Endothelial cell of umbilical vein (primary cell): ENCODE data around the gene DOK1. TPM values are rescaled to one million over a fixed set of nuclear protein-coding genes. Genes with fewer than 3 reads are reported as not detected.

Experiments used
- BruUV-seq: library from RNA; stranded (reverse); fragments of 400-500 nt; replicated peaks from 2 replicates; lab custom pipeline; 2021; lab: Mats Ljungman, UMichigan
- CTCF ChIA-PET: fragments of 300-600, 350-600 bp; sonication (Branson Sonifier 250); formaldehyde crosslinking; loops from one replicate; lab custom pipeline; 2021; ENCODE audit warnings: antibody characterized with exemption, inconsistent platforms; lab: Charles Lee
- POLR2A ChIA-PET: fragments of 300-600, 350-600 bp; sonication (Branson Sonifier 250); formaldehyde crosslinking; loops from one replicate; lab custom pipeline; 2021; ENCODE audit warnings: antibody characterized with exemption, inconsistent platforms; lab: Charles Lee
- DNase-seq: peaks from one replicate; pipeline ENCODE4 v3.0.0-alpha.2; 2011; ENCODE audit warnings: low read depth, low spot score
- FAIRE-seq: peaks from 2 replicates; lab custom pipeline; 2011; peaks lifted over from hg19 to GRCh38; lab: Jason Lieb, UNC
- H2AFZ ChIP-seq: 2 replicates; pipeline ENCODE4 v1.6.0; 2012; ENCODE audit warnings: low read depth, low read length, control low read depth, inconsistent platforms
- H3K27ac ChIP-seq: 2 replicates; pipeline ENCODE4 v1.5.1; 2011; ENCODE audit warnings: low read depth, mild to moderate bottlenecking, control low read depth, low read length, moderate library complexity; ENCODE audit not compliant: insufficient read depth
- H3K27me3 ChIP-seq, 2 experiments: 2 replicates each; pipeline versions ENCODE4 v1.6.0 to v1.6.1; 2011; ENCODE audit warnings: low read length in 2 of 2, mixed read lengths in 1 of 2; ENCODE audit not compliant: control insufficient read depth in 2 of 2, insufficient read depth in 2 of 2
- H3K36me3 ChIP-seq, 2 experiments: 2 replicates in 1 of 2; 3 replicates in 1 of 2; pipeline ENCODE4 v1.5.1; 2011; ENCODE audit warnings: low read length in 2 of 2, mild to moderate bottlenecking in 1 of 2, moderate library complexity in 1 of 2; ENCODE audit not compliant: control insufficient read depth in 2 of 2, insufficient read depth in 2 of 2; ENCODE audit errors: extremely low read depth in 1 of 2
- H3K4me1 ChIP-seq: 3 replicates; pipeline ENCODE4 v1.5.1; 2011; ENCODE audit warnings: mild to moderate bottlenecking, low read length; ENCODE audit not compliant: control insufficient read depth, insufficient read depth; ENCODE audit errors: extremely low read depth
- H3K4me2 ChIP-seq: 2 replicates; pipeline ENCODE4 v1.6.1; 2011; ENCODE audit warnings: low read length, control low read depth, mixed read lengths; ENCODE audit not compliant: insufficient read depth
- H3K4me3 ChIP-seq, 3 experiments: fragments of 200-600 bp in 1 of 3; sonication (generic), shearing (Covaris generic) in 1 of 3; replicated peaks in 1 of 3; 2 replicates each; pipeline ENCODE4 v1.5.1; 2011 to 2016; ENCODE audit warnings: control low read depth in 3 of 3, low read length in 3 of 3, mild to moderate bottlenecking in 2 of 3, inconsistent platforms in 1 of 3, low read depth in 1 of 3, moderate library complexity in 1 of 3; ENCODE audit not compliant: insufficient read depth in 1 of 3
- H3K79me2 ChIP-seq: 2 replicates; pipeline ENCODE4 v1.6.0; 2012; ENCODE audit warnings: low read length, inconsistent platforms; ENCODE audit not compliant: control insufficient read depth, insufficient read depth
- H3K9ac ChIP-seq: replicated peaks from 2 replicates; pipeline ENCODE3; 2011; ENCODE audit warnings: low read length, control low read depth; ENCODE audit not compliant: insufficient read depth; ENCODE audit errors: extremely low read depth
- H3K9me1 ChIP-seq: replicated peaks from 3 replicates; pipeline ENCODE4 v1.6.0; 2011; ENCODE audit warnings: mild to moderate bottlenecking, low read length; ENCODE audit not compliant: control insufficient read depth, insufficient read depth; ENCODE audit errors: extremely low read depth
- H3K9me3 ChIP-seq: replicated peaks from 2 replicates; pipeline ENCODE4 v1.5.1; 2012; ENCODE audit warnings: low read length, inconsistent platforms; ENCODE audit not compliant: control insufficient read depth, insufficient read depth
- H4K20me1 ChIP-seq: replicated peaks from 2 replicates; pipeline ENCODE3; 2011; ENCODE audit warnings: mild to moderate bottlenecking, low read length; ENCODE audit not compliant: control insufficient read depth, insufficient read depth; ENCODE audit errors: extremely low read depth
- EZH2 ChIP-seq: IDR thresholded peaks from 2 replicates; pipeline ENCODE4 v1.6.1; 2012; ENCODE audit warnings: borderline replicate concordance, low read depth, mild to moderate bottlenecking, moderate library complexity, low read length, inconsistent platforms; ENCODE audit not compliant: severe bottlenecking
- GATA2 ChIP-seq: IDR thresholded peaks from 2 replicates; pipeline ENCODE4 v1.7.0; 2011; ENCODE audit warnings: low read depth, mild to moderate bottlenecking, moderate library complexity, mixed read lengths, low read length; ENCODE audit not compliant: insufficient read length, insufficient read depth
- dilution Hi-C: fragments of 300-500 bp; cut with MboI; formaldehyde crosslinking; loops from one replicate; pipeline ENCODE4 v1.15.0; 2019; ENCODE audit warnings: low sequenced_read_pairs; ENCODE audit not compliant: extremely low pct_ligation_motif_present
- intact Hi-C: fragments of 100-400 bp; cut with micrococcal nuclease; formaldehyde crosslinking; loops from one replicate; pipeline ENCODE4 v1.10.0; 2022
- polyA plus RNA-seq, 4 experiments: library from polyadenylated mRNA; depleted of rRNA in 3 of 4; stranded (reverse) in 3 of 4; unstranded in 1 of 4; fragments of >200 nt; gene quantifications; 2 replicates each; pipeline versions ENCODE4 v1.2.1 to v1.2.3, GENCODE V29; 2011 to 2012; ENCODE audit warnings: missing spikeins in 1 of 4
- total RNA-seq: library from RNA; stranded (reverse); gene quantifications from 2 replicates; pipeline ENCODE4 v1.2.3, GENCODE V29; 2021

The DOK1 gene
- total and polyA plus RNA-seq, 2 donors (not counting 3 experiments of a cell fraction or from before 2014, with no cell fraction given): 10.4 to 12.7 TPM

- Histone ChIP-seq H3K36me3 (peaks cover 0 to 4% of the 10 kb centered on the region in 2 experiments), H3K27me3 (peaks cover 36 to 46% of the 10 kb centered on the region in 2 experiments), H3K27ac (no peak overlapping the region), H3K79me2 (peaks cover 4% of the 10 kb centered on the region), H3K9ac (peak overlapping the region; percentile 69), H4K20me1 (no peaks in the 10 kb centered on the region), H3K4me1 (peaks cover 21% of the 10 kb centered on the region), H3K4me3 (peak overlapping the region; percentile 3 to 75 (median 37)), H3K9me3 (no peaks in the 10 kb centered on the region), H2AFZ (peak overlapping the region; percentile 29), H3K4me2 (peak overlapping the region; percentile 57), H3K9me1 (no peaks in the 10 kb centered on the region)
- ChIA-PET CTCF (interaction anchor here (0.6 to 2.5 kb wide), 4 partner anchors 24 to 86 kb away, joined by 3 to 15 read pairs (median 6); partner anchors contain the start of genes CCDC142 and TTC31), POLR2A (interaction anchor here (1.2 kb wide), 1 partner anchor 21 kb away, joined by 3 read pairs; the partner anchor contains the start of genes AUP1 and HTRA2)
- dilution Hi-C loops (no loop called here), intact Hi-C loops (loop anchor here (1.0 to 2.0 kb wide), 4 partner anchors 21 to 79 kb away; partner anchors contain the start of genes AUP1, DOK1, HTRA2 and TTC31)
- TF ChIP-seq EZH2 (peak; percentile 37), GATA2 (no peak)
- peak; percentile 21 for DNase-seq
- no TSS peak for BruUV-seq
- FAIRE-seq: no peak
Observed at GRCh38 chr2:74507926-74508520, 46.5 kb upstream of the DOK1 start.

GRCh38 chr2:74510272-74510671 lies 44.2 kb upstream of the DOK1 start:
- Histone ChIP-seq H2AFZ (no peak overlapping the region), H3K9me3 (no peaks in the 10 kb centered on the region), H3K27ac (no peak overlapping the region), H4K20me1 (no peaks in the 10 kb centered on the region), H3K4me3 (no peak overlapping the region), H3K4me2 (no peak overlapping the region), H3K79me2 (peaks cover 4% of the 10 kb centered on the region), H3K27me3 (peaks cover 55 to 68% of the 10 kb centered on the region in 2 experiments), H3K4me1 (peaks cover 15% of the 10 kb centered on the region), H3K9me1 (no peaks in the 10 kb centered on the region), H3K36me3 (peaks cover 0 to 3% of the 10 kb centered on the region in 2 experiments), H3K9ac (no peak overlapping the region)
- FAIRE-seq: no peak
- no TSS peak for BruUV-seq
- no peak for DNase-seq
- intact Hi-C loops: no loop called here
- ChIA-PET POLR2A (interaction anchor here (0.6 kb wide), 1 partner anchor 39 kb away, joined by 3 read pairs; no protein-coding TSS in a partner anchor), CTCF (interaction anchor here (0.8 to 1.5 kb wide), 3 partner anchors 10 to 79 kb away, joined by 3 to 4 read pairs (median 3); no protein-coding TSS in a partner anchor)
- dilution Hi-C loops: no loop called here
- TF ChIP-seq GATA2: no peak
